Stimulated activated CD8-positive, alpha-beta memory T cell treated with anti-CD3 and anti-CD28 coated beads, Interleukin-2, amount 100 ng/mL, for 1 hour (primary cell): ENCODE results near the gene PRTN3.
"Not testable (repeated sequence)": the region's sequence is repeated elsewhere in the genome, so short reads cannot be mapped to it uniquely, and the experiment has no call there.

Experiments used
- DNase-seq, 2 donors: peaks; one replicate each; pipeline ENCODE4 v3.0.0-alpha.2; 2020; ENCODE audit warnings: low read depth in 2 of 2

The PRTN3 gene

DNA sequence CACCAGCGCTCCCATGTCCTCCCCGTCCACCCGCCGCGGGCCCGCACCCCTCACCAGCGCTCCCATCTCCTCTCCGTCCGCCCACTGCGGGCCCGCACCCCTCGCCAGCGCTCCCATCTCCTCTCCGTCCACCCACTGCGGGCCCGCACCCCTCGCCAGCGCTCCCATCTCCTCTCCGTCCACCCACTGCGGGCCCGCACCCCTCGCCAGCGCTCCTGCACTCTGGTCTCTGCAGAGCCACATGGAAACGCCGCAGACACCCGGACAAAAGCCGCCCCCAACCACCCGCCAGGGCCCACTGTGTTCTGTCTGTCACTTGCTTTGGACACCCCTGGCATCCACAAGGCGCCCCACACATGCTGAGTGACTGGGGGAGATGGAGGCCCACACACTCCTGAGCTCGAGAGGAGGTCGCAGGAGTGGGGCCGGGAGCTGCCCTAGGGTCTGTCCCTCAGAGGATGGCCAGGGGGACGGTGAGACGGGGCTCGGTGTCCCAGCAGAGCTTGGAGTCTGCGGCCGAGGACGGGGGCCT is 26.0 kb downstream of the PRTN3 start:
- DNase-seq = no peak

DNA sequence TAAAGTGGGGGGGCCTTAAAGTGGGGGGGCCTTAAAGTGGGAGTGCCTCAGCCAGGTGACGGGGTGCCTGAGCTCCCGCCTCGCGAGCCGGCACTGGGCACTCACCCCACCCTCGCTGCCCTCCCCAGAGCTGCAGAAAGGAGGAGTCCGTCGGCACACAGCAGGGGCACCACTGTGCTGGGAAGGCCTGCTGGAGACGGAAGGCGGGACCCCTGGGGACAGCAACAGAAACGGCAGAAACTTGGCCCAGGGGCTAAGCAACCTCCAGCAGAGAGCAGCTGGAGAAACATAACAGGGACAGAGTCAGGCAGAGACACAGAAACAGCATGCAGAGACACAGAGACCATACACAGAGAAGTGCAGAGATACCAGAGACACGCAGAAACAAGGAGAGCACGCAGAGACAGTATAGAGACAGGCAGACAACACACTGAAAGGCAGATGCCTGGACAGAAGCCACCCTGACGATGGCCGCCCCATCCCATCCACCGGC is 26.5 kb downstream of the PRTN3 start:
- DNase-seq = no peak

DNA sequence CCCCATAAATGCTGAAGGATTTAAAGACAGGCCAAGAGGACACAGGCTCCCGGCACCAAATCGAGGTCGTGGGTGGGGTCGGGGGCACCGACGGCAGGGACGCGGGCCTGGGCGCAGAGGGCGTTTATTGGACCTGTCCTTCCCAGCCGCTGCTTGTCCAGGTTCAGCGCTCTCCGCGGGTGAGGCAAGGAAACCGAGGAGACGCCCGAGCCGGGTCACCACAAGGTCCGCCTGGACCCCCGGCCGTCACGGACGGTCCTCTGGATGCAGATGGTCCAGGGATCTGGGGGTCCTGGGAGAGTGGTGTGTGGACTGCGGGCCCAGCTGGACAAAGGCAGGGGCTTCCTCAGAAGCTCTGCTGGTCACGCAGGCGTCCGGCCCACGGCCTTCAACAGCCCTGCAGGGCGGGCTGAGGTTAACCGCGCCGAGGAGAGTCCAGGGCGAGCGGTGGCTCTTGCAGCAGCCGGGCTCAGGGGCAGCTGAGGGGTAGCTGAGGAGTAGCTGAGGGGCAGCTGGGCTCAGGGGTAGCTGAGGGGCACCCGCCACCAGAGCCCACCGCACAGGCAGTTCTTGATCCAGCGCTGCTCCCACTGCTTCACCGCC is 27.2 kb downstream of the PRTN3 start:
- no peak for DNase-seq

DNA sequence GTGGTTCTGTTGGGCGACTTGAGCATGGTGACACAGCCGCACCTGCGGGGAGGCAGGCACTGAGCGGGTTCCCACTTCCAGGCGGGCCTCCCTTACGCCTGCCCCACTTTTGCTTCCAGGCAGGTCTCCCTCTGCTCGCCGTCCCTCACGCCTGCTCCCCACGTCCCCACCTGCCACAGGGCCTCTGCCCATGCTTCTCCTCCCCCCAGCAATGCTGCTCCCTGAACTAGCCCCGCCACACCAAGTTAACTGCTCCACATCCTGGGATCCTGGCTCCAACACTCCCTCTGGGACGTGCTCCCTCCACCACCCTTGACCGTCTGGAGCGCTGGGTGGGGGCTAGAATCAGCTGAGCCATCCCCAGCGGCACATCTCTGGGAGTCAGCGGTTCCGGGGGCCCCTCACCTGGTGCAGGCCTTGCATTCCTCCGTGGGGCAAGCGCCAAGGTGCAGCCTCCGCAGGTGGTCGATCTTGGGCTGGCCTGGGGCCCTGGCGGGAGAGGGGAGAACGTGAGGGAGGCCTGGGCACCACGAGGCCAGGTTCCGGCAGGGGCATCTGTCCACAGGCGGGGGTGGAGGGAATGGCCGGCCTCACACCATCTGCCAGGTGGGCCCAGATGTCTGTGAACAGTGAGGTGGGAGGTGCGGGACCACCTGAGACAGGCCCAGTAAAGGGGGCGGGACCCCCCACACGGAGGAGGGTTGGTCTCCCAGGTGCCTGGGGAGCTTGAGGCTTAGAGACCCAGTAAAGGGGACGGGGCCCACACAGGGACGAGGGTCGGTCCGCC is 27.9 kb downstream of the PRTN3 start:
- no peak for DNase-seq

DNA sequence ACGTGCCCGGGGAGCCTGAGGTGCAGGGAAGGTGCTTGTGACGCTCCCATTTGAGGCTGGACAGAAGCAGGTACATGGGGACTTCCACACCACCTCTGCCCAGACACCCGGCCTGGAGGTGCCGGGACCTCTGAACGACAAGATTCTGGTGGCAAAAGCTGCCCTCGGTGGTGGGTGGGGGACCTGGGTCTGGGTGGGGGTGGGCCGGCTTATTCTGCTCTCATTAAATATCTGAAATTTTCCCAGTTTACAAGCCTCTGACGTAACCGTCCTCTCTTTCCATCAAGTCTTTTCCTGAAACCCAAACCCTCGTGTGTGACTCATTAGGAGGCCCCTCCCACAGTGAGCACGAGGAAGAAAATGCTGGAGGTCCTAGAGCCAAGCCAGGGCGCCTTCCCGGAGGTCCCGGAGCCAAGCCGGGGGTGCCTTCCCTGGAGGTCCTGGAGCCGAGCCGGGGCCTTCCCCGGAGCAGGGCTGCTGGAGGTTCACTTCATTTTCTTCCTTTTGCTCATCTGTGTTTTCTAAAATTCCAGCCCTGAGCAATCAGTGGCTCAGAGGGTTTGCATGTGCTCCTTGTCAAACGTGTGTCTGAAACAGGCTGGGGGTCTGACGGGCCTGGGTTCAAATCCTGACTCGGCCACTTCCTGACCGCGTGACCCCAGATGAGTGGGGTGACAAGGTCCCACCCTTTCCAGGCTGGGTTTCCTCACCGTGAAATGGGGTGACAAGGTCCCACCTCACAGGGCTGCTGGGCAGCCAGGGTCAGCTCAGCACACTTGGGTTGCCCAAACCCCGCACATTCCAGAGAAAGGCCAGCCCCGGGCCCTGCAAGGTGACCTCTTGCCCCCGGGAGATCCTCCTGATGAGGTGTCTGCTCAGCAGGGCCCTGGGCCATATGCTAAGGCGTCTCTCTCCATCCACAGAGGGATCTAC is 28.7 kb downstream of the PRTN3 start:
- DNase-seq = no peak

DNA sequence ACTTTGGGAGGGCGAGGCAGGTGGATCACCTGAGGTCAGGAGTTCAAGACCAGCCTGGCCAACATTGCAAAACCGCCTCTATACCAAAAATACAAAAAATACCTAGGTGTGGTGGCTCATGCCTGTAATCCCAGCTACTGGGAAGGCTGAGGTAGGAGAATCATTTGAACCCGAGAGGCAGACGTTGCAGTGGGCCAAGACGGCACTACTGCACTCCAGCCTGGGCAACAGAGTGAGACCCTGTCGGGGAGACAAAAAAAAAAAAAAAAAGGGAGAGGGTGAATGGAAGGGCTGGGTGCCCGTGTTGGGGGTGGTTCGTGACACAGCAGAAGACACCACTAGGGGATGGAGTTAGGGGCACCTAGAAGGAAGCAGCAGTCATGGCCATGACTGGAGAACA is 29.5 kb downstream of the PRTN3 start:
- DNase-seq = no peak

DNA sequence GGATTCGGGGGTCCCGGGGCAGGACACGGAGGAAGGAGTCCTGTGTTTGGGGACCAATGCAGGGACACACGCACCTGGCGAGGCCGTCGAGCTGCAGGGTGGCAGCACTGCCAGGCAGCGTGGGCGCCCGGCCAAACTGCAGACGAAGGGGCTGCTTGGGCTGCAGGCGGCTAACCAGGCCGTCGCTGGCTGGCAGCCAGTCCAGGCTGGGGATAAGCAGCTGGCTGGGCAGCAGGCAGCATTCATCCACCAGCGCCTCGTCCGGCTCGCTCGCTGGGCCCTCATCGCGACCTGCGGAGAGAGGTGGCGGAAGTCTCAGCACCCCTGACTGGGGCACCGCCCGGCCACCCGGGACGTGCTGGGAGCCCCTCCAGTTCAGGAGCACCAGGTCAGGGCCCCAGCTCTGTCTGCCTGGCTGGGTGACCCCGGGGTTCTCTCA is 30.2 kb downstream of the PRTN3 start:
- no peak for DNase-seq

DNA sequence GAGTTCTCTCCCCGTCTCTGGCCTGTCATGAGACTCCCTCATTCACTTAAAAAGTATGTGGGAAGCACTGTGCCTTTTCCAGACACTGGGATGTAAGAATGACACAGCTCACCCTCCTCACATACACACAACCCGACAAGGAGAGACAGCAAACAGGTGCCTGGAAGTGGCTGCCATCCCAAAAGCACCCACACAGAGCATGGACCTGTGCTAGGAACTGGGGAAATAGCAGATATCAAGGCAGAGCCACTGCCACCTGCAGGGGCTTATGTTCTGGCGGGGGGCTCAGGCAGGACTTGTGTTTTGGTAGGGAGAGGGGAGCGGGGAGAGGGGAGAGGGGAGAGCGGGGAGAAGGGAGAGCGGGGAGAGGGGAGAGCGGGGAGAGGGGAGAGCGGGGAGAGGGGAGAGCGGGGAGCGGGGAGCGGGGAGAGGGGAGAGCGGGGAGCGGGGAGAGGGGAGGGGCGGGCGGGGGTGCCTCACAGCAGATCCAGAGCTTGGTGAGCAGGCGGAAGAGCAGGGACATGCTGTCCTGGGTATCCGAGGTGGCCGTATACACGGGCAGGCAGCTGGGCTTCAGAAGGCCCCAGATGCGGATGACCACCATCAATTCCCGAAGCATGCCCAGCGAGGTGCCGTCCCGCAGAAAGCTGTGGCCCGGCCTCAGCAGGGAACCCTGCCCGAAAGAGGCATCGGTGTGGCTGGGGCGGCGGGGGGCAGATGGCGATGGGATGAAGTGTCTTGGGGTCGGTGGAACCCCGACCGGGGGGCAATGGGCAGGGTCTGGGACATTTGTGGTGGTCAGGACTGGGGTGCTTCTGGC is 30.9 kb downstream of the PRTN3 start:
- no peak for DNase-seq

DNA sequence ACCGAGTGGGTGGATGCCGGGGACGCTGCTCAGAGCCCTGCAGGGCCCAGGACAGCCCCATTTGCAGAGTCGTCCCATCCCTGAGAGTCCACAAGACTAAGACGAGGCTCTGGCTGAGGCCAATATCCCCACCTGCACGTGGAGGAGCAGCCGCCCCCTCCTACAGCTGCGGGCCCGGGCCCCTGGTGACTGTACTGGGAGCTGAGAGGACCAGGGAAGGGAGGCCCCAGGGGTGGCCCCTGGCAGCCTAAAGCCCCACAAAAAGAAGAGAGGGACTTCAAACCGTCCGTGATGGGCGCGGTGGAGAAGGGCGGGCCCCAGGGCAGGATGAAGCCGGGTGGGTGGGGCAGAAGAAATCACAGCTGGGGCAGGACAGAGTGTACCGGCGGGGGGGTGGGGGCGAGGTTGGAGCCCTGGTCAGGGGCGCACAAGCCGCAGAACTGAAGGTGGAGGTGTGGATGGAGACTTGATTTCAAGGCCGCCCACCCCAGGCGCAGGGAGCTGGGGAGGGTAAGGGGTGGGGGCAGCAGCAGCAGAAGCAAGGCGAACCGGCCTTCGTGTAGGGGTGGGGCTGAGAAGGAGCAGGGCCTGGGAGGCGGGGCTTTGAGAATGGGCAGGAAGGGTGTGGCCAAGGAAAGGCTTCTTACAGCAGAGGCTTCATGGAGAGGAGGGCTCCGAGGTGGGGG is 31.6 kb downstream of the PRTN3 start:
- DNase-seq = peak in 1 of 2 donors; percentile 72

DNA sequence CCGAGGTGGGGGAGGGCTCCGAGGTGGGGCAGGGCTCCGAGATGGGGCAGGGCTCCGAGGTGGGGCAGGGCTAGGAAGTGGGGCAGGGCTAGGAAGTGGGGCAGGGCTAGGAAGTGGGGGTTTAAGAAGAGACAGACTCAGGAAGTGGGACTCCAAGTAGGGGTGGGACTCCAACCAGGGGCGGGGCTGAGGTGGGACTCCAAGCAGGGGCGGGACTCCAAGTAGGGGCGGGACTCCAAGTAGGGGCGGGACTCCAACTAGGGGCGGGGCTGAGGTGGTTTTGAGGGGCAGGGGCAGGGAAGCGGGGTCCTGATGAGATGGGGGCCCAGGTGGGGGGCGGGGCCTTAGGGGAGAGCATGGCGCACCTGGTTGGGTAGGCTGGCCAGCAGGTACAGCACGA is 32.3 kb downstream of the PRTN3 start:
- peak; percentile 51 to 59 for DNase-seq

DNA sequence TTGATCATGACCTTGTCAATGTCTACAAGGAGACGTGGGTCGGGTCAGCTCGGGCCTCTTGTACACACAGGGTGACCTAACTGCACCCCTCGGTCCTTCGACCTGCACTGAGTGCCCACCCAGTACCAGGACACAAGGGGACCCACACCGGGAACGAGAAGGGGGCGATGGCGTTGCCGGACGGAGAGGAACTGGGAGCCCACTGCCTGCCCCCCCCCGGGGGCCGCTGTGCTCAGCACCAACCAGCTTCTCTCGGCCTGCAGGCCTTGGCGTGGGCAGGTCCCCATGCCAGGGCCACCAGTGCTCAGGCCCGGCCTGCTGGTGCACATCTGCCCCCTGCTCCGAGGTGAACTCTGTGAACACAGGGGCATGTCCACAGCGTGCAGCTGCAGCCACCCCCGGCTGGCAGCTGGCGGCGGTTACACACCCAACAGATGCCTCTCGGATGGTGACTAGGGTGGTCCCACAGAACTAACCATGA is 32.8 kb downstream of the PRTN3 start:
- no peak for DNase-seq

DNA sequence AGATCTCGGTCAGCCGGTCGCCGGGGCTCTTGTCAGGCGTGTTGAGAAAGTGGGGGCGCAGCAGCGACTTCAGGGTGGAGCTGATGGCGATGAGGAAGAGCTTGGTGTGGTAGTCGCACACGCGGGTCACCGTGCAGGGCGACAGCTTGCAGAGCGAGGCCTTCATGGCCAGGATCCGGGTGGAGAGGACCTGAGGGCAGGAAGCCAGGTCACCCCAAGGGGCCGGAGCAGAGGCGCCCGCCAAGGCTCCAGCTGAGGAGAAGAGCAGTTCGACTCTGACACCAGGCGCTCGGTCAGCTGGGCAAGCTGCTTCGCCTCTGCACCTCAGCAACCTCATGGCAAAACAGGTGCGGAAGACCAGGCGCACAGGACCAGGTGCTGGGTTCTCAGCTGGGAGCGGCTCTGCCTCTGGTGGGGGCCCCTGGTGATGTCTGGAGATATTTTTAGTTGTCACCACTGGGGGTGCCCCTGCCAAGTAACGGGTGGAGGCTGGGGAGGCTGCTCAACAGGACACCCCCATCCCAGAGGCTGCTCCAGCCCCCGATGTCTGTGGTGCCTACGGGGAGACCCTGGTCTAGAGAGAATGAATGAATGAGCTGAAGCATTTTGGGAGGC is 34.6 kb downstream of the PRTN3 start:
- DNase-seq = no peak

DNA sequence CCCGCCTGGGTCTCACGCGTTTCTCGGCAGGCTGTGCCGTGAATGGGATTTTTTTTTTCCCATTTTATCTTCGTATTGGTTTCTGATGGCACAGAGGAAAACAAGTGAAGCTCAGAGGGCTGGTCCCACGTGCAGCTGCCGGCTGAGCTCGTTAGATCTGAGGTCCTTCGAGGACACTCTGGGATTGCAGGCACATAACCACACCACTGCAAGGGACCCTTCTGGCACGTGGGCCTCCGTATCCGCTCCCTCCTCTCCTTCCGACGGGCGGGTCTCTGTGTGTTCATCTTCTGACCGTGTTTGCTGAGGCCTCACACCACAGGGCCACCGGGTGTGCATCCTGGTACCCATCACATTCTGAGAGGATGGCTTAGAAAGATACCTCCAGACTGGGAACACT is 35.3 kb downstream of the PRTN3 start:
- no peak for DNase-seq

DNA sequence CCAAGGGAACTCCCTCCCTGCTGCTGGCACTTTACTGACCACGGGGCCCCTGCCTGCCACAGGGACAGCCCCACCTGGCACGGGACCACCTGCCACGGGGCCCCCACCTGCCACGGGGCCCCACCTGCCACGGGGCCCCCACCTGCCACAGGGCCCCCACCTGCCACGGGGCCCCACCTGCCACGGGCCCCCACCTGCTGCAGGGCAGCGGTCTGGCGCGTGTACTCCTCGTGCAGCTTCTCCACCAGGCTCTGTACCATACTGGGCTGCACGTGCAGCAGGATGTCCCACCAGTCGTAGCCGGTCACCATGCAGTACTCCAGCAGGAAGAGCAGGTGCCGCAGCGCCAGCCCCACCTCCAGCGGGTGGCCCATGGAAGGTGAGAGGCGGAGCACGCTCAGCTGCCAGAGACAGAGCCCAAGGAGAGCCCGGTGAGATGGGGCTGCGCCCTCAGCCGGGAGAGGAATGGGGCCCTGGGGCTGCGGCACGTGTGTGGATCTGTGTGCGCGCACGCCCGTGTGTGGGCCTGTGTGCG is 36.0 kb downstream of the PRTN3 start:
- DNase-seq = no peak

DNA sequence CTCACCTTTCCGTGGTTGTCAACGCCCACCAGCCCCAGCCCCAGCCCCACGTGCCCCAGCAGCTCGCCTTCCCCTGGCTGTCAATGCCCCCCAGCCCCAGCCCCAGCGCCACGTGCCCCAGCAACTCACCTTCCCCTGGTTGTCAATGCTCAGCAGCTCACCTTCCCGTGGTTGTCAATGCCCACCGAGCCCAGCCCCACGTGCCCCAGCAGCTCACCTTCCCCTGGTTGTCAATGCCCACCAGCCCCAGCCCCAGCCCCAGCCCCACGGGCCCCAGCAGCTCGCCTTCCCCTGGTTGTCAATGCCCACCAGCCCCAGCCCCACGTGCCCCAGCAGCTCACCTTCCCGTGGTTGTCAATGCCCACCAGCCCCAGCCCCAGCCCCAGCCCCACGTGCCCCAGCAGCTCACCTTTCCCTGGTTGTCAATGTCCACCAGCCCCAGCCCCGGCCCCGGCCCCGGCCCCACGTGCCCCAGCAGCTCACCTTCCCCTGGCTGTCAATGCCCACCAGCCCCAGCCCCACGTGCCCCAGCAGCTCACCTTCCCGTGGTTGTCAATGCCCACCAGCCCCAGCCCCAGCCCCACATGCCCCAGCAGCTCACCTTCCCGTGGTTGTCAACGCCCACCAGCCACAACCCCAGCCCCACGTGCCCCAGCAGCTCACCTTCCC is 37.3 kb downstream of the PRTN3 start:
- not testable (repeated sequence) for DNase-seq

DNA sequence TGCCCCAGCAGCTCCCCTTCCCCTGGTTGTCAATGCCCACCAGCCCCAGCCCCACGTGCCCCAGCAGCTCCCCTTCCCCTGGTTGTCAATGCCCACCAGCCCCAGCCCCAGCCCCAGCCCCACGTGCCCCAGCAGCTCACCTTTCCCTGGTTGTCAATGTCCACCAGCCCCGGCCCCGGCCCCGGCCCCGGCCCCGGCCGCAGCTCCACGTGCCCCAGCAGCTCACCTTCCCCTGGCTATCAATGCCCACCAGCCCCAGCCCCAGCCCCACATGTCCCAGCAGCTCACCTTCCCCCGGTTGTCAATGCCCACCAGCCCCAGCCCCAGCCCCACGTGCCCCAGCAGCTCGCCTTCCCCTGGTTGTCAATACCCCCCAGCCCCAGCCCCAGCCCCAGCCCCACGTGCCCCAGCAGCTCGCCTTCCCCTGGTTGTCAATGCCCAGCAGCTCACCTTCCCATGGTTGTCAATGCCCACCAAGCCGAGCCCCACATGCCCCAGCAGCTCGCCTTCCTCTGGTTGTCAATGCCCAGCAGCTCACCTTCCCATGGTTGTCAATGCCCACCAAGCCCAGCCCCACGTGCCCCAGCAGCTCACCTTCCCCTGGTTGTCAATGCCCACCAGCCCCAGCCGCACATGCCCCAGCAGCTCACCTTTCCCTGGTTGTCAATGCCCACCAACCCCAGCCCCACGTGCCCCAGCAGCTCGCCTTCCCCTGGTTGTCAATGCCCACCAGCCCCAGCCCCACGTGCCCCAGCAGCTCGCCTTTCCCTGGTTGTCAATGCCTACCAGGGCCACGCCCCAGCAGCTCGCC is 38.2 kb downstream of the PRTN3 start:
- DNase-seq = not testable (repeated sequence)

DNA sequence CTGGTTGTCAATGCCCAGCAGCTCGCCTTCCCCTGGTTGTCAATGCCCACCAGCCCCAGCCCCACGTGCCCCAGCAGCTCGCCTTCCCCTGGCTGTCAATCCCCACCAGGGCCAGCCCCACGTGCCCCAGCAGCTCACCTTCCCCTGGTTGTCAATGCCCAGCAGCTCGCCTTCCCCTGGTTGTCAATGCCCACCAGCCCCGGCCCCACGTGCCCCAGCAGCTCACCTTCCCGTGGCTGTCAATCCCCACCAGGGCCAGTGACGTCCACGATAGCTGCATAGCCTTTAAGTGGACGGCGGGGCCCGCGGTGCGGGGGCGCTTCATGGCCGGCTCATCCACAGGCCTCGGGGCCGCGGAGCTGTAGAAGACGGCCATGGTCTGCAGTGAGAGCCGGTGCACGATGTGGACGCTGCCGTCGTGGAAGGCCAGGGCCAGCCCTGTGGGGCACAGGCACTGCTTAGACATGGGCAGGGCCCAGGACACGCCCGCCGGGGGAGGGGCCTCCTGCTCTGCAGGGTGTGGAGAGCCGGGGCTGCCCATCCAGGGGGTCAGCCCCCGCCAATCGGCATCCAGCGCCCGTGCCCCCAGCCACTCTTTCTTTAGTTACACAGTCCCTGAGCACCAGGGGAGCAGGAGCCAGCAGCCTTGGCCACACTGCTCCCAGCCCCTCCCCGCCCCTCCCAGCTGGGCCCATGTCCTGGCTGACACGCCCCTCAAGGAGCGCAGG is 39.1 kb downstream of the PRTN3 start:
- DNase-seq = no peak
